CD4-positive, alpha-beta memory T cell (primary cell): ENCODE measurements around the gene SLX4. TPM values are rescaled to one million over a fixed set of nuclear protein-coding genes. Genes with fewer than 3 reads are reported as not detected.

Experiments used
- CTCF ChIA-PET: fragments of 350-600 bp; sonication (Branson Sonifier 250); formaldehyde crosslinking; loops from one replicate; lab custom pipeline; 2021; ENCODE audit warnings: inconsistent platforms; ENCODE audit not compliant: partially characterized antibody; lab: Charles Lee
- POLR2A ChIA-PET: fragments of 350-600 bp; sonication (Branson Sonifier 250); formaldehyde crosslinking; loops from one replicate; lab custom pipeline; 2021; ENCODE audit not compliant: partially characterized antibody; lab: Charles Lee
- DNase-seq, 5 donors: peaks; one replicate each; pipeline versions ENCODE4 v3.0.0 to v3.0.0-alpha.2; 2020 to 2022; ENCODE audit warnings: mixed read lengths in 1 of 5
- H3K27ac ChIP-seq: one replicate; pipeline ENCODE4 v1.7.0; 2013; ENCODE audit warnings: low read depth, low read length
- H3K27me3 ChIP-seq: 2 replicates; pipeline ENCODE4 v1.7.0; 2013; ENCODE audit warnings: mild to moderate bottlenecking, low read length, moderate library complexity; ENCODE audit not compliant: insufficient read depth
- H3K36me3 ChIP-seq: 2 replicates; pipeline ENCODE4 v1.7.0; 2013; ENCODE audit warnings: mild to moderate bottlenecking, low read length, moderate library complexity; ENCODE audit not compliant: insufficient read depth
- H3K4me1 ChIP-seq: 2 replicates; pipeline ENCODE4 v1.7.0; 2013; ENCODE audit warnings: mild to moderate bottlenecking, low read length, moderate library complexity; ENCODE audit not compliant: insufficient read depth
- H3K4me3 ChIP-seq, 2 donors: one replicate each; pipeline ENCODE4 v1.7.0; 2013; ENCODE audit warnings: low read length in 2 of 2, mild to moderate bottlenecking in 1 of 2
- H3K9me3 ChIP-seq, 2 donors: one replicate each; pipeline ENCODE4 v1.7.0; 2013; ENCODE audit warnings: low read length in 2 of 2, control low read depth in 1 of 2; ENCODE audit not compliant: control insufficient read depth in 1 of 2
- H3K27ac Mint-ChIP-seq, 7 donors: one replicate each; pipeline ENCODE4 v1.8.0; 2020 to 2021; ENCODE audit warnings: mixed read lengths in 7 of 7, mild to moderate bottlenecking in 6 of 7, inconsistent platforms in 3 of 7, moderate library complexity in 3 of 7
- H3K27me3 Mint-ChIP-seq, 2 donors: one replicate each; pipeline ENCODE4 v1.8.0; 2020 to 2021; ENCODE audit warnings: mixed read lengths in 2 of 2
- H3K36me3 Mint-ChIP-seq, 2 donors: one replicate each; pipeline ENCODE4 v1.8.0; 2020 to 2021; ENCODE audit warnings: mixed read lengths in 2 of 2, inconsistent platforms in 1 of 2, mild to moderate bottlenecking in 1 of 2
- H3K4me1 Mint-ChIP-seq, 4 donors: one replicate each; pipeline ENCODE4 v1.8.0; 2020 to 2021; ENCODE audit warnings: mixed read lengths in 4 of 4, mild to moderate bottlenecking in 1 of 4
- H3K4me3 Mint-ChIP-seq, 8 donors: one replicate each; pipeline ENCODE4 v1.8.0; 2020 to 2021; ENCODE audit warnings: mixed read lengths in 8 of 8, mild to moderate bottlenecking in 7 of 8, moderate library complexity in 6 of 8, inconsistent platforms in 3 of 8
- H3K9me3 Mint-ChIP-seq, 8 donors: one replicate each; pipeline ENCODE4 v1.8.0; 2020 to 2021; ENCODE audit warnings: mixed read lengths in 8 of 8, mild to moderate bottlenecking in 5 of 8, inconsistent platforms in 3 of 8, moderate library complexity in 1 of 8
- intact Hi-C: fragments of 100-400 bp; cut with micrococcal nuclease; formaldehyde crosslinking; loops from one replicate; pipeline ENCODE4 v1.15.1; 2023
- polyA plus RNA-seq, 2 donors: library from polyadenylated mRNA; unstranded; fragments of 300-500 nt; fragmentation: Illumina TruSeq; gene quantifications; one replicate each; pipeline ENCODE4 v1.2.3, GENCODE V29; 2021
- total RNA-seq, 2 experiments: library from RNA; stranded (reverse); gene quantifications; one replicate each; pipeline ENCODE4 v1.2.3, GENCODE V29; 2021

The SLX4 gene
- total and polyA plus RNA-seq, 4 experiments from 2014 or later = 0.87 to 6.7 (median 5.7) TPM; not detected in 1

DNA sequence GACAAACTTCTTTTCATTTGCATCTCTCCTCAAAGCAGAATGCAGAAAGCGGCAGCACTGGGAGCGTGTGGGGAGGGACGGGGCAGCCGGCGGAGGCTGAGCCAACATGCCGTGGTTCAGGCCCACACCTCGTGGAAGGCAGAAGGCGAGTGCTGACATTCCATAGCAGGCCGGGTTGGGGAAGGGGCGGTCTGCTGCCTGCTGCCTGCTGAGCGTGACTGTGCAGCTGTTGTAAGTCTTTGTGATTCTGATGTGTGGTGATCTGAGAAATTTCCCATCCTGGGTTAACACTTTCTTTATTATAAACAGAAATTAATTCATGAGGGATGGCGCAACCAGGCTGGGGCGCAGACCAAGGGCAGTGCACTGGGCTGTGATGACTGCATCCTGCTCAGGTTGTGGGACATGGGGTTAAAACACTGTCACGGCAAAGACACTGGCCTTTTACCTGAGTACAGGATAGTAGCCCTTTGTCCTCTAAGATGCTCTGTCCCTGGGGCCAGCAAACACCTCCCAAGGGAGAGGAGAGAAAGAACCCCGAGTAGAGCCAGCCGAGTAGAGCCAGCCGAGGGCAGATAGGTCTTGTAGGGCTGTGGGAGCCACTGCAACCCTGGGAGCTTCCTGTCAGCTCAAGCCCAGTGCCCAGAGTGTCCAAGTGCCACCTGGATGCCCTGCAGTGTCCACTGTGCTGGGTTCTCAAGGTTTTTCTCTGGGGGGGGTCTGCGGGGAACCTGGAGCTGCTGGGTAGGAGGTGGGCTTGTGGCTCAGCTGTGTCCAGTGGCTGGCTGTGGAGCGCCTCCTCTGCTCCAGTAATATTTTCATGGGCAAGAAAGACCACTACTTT is 34.3 kb upstream of the SLX4 start:
- Histone ChIP-seq H3K4me1 (no peaks in the 10 kb centered on the region), H3K27me3 (no peaks in the 10 kb centered on the region), H3K36me3 (peaks cover 8% of the 10 kb centered on the region), H3K4me3 (no peak overlapping the region), H3K27ac (no peak overlapping the region), H3K9me3 (no peaks in the 10 kb centered on the region)
- CTCF ChIA-PET = interaction anchor here (1.0 kb wide), 1 partner anchor 10 kb away, joined by 3 read pairs; no protein-coding TSS in a partner anchor
- Mint-ChIP-seq H3K27ac (peak overlapping the region in 1 of 7 donors; percentile 37), H3K36me3 (peaks cover 6 to 7% of the 10 kb centered on the region in 2 donors), H3K27me3 (no peaks in the 10 kb centered on the region), H3K9me3 (no peaks in the 10 kb centered on the region), H3K4me1 (no peaks in the 10 kb centered on the region), H3K4me3 (no peak overlapping the region)
- intact Hi-C loops = no loop called here
- no peak for DNase-seq
- POLR2A ChIA-PET = no interaction called here

DNA sequence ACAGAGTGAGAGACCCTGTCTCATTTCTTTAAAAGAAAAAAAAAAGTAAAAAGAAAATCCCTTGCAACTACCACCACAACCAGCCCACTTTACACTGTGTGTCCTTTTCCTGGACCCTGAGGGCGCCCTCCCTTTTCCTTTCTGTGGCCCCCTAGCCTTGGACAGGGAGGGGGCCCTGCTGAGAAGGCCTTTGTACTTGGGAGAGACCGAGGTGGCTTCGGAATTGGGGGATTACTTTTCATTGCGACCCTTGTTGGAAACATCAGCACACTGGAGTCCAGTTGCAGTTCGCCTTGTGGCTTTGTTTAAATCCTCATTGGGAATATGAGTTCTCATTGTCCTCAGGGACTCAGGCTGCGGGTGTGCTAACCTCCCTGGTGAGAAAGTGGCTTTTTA is 33.7 kb upstream of the SLX4 start:
- Mint-ChIP-seq H3K27ac (no peak overlapping the region), H3K9me3 (no peaks in the 10 kb centered on the region), H3K4me3 (no peak overlapping the region), H3K36me3 (peaks cover 6 to 12% of the 10 kb centered on the region in 2 donors), H3K27me3 (no peaks in the 10 kb centered on the region), H3K4me1 (peaks cover 0 to 4% (median 1%) of the 10 kb centered on the region in 4 donors)
- H3K27ac ChIP-seq = no peak overlapping the region
- POLR2A ChIA-PET = no interaction called here
- no peaks in the 10 kb centered on the region for H3K4me1 ChIP-seq
- no peaks in the 10 kb centered on the region for H3K27me3 ChIP-seq
- H3K4me3 ChIP-seq = no peak overlapping the region
- peaks cover 11% of the 10 kb centered on the region for H3K36me3 ChIP-seq
- DNase-seq = no peak
- H3K9me3 ChIP-seq = no peaks in the 10 kb centered on the region
- intact Hi-C loops = no loop called here
- CTCF ChIA-PET = no interaction called here

DNA sequence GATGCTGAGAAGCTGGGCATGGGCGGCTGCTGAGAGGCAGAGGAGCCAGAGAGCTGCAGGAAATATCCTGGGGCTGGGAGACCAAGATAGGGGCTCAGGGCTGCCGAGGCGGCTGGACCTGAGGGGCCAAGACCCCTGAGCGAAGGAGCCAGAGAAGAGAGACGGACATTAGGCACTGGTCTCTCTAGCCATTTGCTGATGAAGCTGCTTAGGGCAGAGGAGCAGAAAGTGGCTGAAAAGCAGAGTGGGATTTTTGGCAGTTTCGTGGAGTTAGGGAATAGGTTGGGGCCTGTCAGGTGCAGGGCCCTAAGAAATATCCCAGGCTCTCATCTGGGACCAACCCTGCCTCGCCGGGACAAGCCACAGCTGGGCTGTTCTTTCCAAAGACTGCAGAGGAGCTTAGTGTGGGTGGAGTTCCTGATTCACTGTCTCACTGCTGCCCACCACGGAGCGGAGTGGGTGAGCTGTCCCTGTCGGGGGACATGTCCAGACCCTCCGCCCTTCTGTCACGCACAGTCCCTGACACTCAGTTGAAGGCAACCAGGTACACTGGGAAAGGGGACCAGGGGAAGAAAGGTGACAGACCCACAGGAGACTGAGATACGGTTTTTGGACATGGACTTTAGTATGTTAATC is 31.8 kb upstream of the SLX4 start:
- no peak for DNase-seq
- Histone ChIP-seq H3K4me1 (no peaks in the 10 kb centered on the region), H3K27ac (no peak overlapping the region), H3K27me3 (no peaks in the 10 kb centered on the region), H3K36me3 (peaks cover 13% of the 10 kb centered on the region), H3K9me3 (no peaks in the 10 kb centered on the region), H3K4me3 (no peak overlapping the region)
- CTCF ChIA-PET = interaction anchor here (0.6 kb wide), 1 partner anchor 12 kb away, joined by 3 read pairs; no protein-coding TSS in a partner anchor
- intact Hi-C loops = no loop called here
- Mint-ChIP-seq H3K27me3 (no peaks in the 10 kb centered on the region), H3K27ac (no peak overlapping the region), H3K36me3 (peaks cover 9 to 11% of the 10 kb centered on the region in 2 donors), H3K4me3 (no peak overlapping the region), H3K4me1 (peaks cover 8 to 11% (median 9%) of the 10 kb centered on the region in 4 donors), H3K9me3 (no peaks in the 10 kb centered on the region)
- POLR2A ChIA-PET = no interaction called here

DNA sequence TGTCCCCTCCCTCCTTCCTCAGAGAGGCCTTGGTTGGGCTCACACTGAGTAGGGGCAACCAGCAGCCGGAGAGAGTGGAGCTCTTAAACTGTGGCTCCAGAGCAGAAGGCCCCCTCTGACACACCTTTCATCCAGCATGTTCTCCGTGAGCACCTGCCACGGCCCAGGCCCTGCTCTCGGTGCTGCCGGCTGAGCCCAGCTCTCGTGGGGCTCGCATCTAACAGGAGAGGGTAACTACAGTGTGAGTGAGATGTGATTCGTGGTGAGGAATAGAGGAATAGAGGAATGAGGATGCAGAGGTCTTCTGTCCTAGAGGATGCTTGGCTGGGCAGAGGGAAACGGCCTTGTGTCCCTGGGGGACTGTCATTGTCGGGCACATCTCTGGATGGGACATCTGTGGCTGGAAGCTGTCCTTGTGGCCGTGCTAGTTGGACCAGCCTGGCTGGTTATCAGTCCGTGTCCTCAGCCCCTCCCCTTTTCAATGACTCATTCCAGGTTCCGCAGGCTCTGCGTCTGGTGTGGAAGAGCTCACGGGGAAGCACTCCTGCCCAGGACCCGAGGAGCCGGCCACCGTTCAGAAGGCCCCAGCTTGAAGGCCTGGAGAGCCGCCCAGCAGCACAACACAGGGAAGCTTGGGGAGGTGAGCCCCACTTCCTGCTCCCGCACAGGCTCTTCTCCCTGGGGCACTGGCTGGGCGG is 31.1 kb upstream of the SLX4 start:
- Histone ChIP-seq H3K36me3 (peaks cover 13% of the 10 kb centered on the region), H3K4me1 (peaks cover 6% of the 10 kb centered on the region), H3K27me3 (no peaks in the 10 kb centered on the region), H3K4me3 (no peak overlapping the region), H3K9me3 (no peaks in the 10 kb centered on the region), H3K27ac (no peak overlapping the region)
- ChIA-PET POLR2A (interaction anchor here (0.9 kb wide), 1 partner anchor 18 kb away, joined by 3 read pairs; no protein-coding TSS in a partner anchor), CTCF (interaction anchor here (0.6 kb wide), 1 partner anchor 13 kb away, joined by 3 read pairs; no protein-coding TSS in a partner anchor)
- Mint-ChIP-seq H3K36me3 (peaks cover 9 to 11% of the 10 kb centered on the region in 2 donors), H3K4me1 (peaks cover 14 to 17% (median 14%) of the 10 kb centered on the region in 4 donors), H3K27me3 (no peaks in the 10 kb centered on the region), H3K9me3 (no peaks in the 10 kb centered on the region), H3K4me3 (no peak overlapping the region), H3K27ac (no peak overlapping the region)
- intact Hi-C loops = no loop called here
- no peak for DNase-seq

DNA sequence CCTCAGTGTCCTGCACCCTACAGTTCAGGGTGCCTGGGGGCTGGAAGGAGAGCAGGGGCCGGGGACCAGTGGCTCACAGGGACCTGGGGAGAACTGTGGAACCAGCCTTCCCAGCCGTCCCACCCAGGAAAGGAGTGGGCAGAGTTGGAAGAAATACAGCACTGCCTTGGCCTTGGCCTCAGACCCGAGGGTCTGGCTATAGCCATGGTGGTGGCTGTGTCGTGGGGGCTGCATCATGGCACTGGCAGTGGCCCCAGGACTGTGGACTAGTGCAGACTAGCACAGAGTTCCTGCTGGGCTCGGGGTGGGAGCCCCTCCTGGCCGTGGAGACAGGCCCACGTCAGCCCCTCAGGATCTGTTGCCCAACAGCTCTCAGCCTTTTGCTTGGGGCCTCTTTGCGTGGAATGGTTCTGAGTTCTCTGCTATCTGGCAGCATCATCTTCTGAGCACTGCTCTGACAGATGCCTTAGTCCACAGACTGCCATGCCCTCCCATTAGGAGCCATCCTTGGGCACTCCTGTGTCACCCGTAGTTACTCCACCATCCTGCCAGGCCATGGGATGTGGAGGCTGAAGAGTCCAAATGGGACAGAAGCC is 30.5 kb upstream of the SLX4 start:
- Histone ChIP-seq H3K27ac (no peak overlapping the region), H3K4me1 (peaks cover 12% of the 10 kb centered on the region), H3K27me3 (no peaks in the 10 kb centered on the region), H3K4me3 (no peak overlapping the region), H3K9me3 (no peaks in the 10 kb centered on the region), H3K36me3 (peaks cover 13% of the 10 kb centered on the region)
- intact Hi-C loops = no loop called here
- H3K9me3 Mint-ChIP-seq = no peaks in the 10 kb centered on the region
- no peak for DNase-seq
- peaks cover 20 to 24% (median 21%) of the 10 kb centered on the region in 4 donors for H3K4me1 Mint-ChIP-seq
- POLR2A ChIA-PET = interaction anchor here (0.9 kb wide), 1 partner anchor 19 kb away, joined by 3 read pairs; no protein-coding TSS in a partner anchor
- H3K36me3 Mint-ChIP-seq = peaks cover 9 to 11% of the 10 kb centered on the region in 2 donors
- H3K27ac Mint-ChIP-seq = peak overlapping the region in 1 of 7 donors; percentile 80
- CTCF ChIA-PET = no interaction called here
- H3K27me3 Mint-ChIP-seq = no peaks in the 10 kb centered on the region
- H3K4me3 Mint-ChIP-seq = no peak overlapping the region

DNA sequence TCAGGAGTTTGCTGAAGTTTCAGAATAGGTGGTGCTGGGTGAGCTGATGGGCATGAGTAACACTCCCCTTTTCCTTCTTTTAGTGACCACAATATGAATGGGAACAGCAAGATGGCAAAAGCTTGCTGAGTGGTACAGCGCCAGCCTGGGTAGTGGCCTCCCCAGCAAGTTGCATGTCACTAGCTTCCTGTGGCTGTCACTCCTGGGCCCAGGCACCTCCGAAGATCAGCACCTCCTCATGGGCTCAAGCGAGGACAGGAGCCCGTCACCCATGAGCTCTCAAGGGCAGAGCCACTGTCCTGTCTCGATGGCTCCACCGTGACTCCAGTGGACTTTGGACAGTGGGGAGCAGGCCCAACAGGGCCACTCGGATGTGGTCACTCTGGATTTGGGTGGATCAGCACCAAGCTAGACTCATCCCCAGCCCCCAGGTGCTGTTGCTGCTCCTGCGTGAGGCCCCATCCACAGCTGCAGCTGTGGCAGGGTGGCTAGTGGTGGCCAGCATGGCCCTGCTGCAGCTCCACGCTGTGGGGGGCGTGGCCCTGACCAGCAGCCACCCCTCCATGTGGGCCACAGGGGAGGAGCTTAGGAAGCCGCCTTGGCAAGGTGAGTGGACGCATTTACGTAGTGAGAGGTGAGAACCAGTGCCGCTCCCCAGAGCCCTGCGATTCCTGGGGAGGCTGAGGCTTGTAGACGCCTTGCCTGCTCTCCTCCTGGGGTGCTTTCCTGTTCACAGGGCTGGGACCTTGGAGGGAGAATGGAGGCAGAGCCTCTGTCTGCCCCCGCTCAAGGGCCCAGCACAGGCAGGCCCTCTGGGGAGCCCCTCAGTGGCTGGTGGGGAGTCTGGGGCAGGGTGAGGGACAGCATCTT is 29.5 kb upstream of the SLX4 start:
- H3K4me1 Mint-ChIP-seq = peaks cover 24 to 33% (median 27%) of the 10 kb centered on the region in 4 donors
- Histone ChIP-seq H3K27me3 (no peaks in the 10 kb centered on the region), H3K36me3 (peaks cover 13% of the 10 kb centered on the region), H3K4me1 (peaks cover 13% of the 10 kb centered on the region), H3K4me3 (no peak overlapping the region), H3K27ac (no peak overlapping the region), H3K9me3 (no peaks in the 10 kb centered on the region)
- intact Hi-C loops = no loop called here
- H3K9me3 Mint-ChIP-seq = no peaks in the 10 kb centered on the region
- no peak overlapping the region for H3K4me3 Mint-ChIP-seq
- no peak for DNase-seq
- ChIA-PET POLR2A (interaction anchor here (1.3 kb wide), 1 partner anchor 14 kb away, joined by 5 read pairs; no protein-coding TSS in a partner anchor), CTCF (no interaction called here)
- H3K27ac Mint-ChIP-seq = no peak overlapping the region
- peaks cover 11% of the 10 kb centered on the region in 2 donors for H3K36me3 Mint-ChIP-seq
- H3K27me3 Mint-ChIP-seq = no peaks in the 10 kb centered on the region
